H1 (cell line): ENCODE data around the gene RABL3. TPM values are rescaled to one million over a fixed set of nuclear protein-coding genes. Genes with fewer than 3 reads are reported as not detected.

ENCODE experiments used
- CTCF ChIA-PET: fragments of 300-600 bp; sonication (Branson Sonifier 250); formaldehyde crosslinking; loops from one replicate; lab custom pipeline; 2021; ENCODE audit not compliant: partially characterized antibody; lab: Charles Lee
- POLR2A ChIA-PET: fragments of 300-600 bp; sonication (Branson Sonifier 250); formaldehyde crosslinking; loops from one replicate; lab custom pipeline; 2021; ENCODE audit warnings: inconsistent platforms; ENCODE audit not compliant: partially characterized antibody; lab: Charles Lee
- DNase-seq, 2 experiments: peaks; one replicate each; pipeline versions ENCODE4 v3.0.0 to v3.0.0-alpha.2; 2010 to 2022; ENCODE audit warnings: low spot score in 2 of 2, low read depth in 1 of 2, mixed read lengths in 1 of 2
- FAIRE-seq: peaks from 2 replicates; lab custom pipeline; 2011; peaks lifted over from hg19 to GRCh38; lab: Jason Lieb, UNC
- H2AFZ ChIP-seq: 2 replicates; pipeline ENCODE4 v1.8.1; 2012; ENCODE audit warnings: low read length, inconsistent platforms
- H2AK5ac ChIP-seq: 2 replicates; pipeline ENCODE4 v1.6.1; 2013; ENCODE audit warnings: low read depth, low read length
- H2BK120ac ChIP-seq: replicated peaks from 2 replicates; pipeline ENCODE3; 2013; ENCODE audit warnings: low read depth, low read length, inconsistent platforms
- H2BK12ac ChIP-seq: 2 replicates; pipeline ENCODE4 v1.6.1; 2013; ENCODE audit warnings: low read depth, low read length
- H2BK15ac ChIP-seq: 2 replicates; pipeline ENCODE4 v1.6.1; 2013; ENCODE audit warnings: low read length
- H2BK20ac ChIP-seq: 2 replicates; pipeline ENCODE4 v1.6.1; 2013; ENCODE audit warnings: low read length
- H2BK5ac ChIP-seq: 2 replicates; pipeline ENCODE4 v1.6.1; 2013; ENCODE audit warnings: low read depth, low read length
- H3K14ac ChIP-seq: 2 replicates; pipeline ENCODE4 v1.6.1; 2013; ENCODE audit warnings: inconsistent platforms; ENCODE audit not compliant: insufficient read length
- H3K18ac ChIP-seq: 2 replicates; pipeline ENCODE4 v1.6.1; 2013; ENCODE audit warnings: low read length; ENCODE audit errors: extremely low read depth
- H3K23ac ChIP-seq: 2 replicates; pipeline ENCODE4 v1.6.1; 2013; ENCODE audit warnings: inconsistent platforms; ENCODE audit not compliant: insufficient read length
- H3K23me2 ChIP-seq: 2 replicates; pipeline ENCODE4 v1.6.1; 2013; ENCODE audit warnings: low read depth, low read length
- H3K27ac ChIP-seq: 2 replicates; pipeline ENCODE4 v1.6.1; 2011; ENCODE audit warnings: low read depth, low read length, inconsistent platforms
- H3K27me3 ChIP-seq, 4 experiments: replicated peaks in 1 of 4; 1 replicate in 1 of 4; 2 replicates in 3 of 4; pipeline versions ENCODE4 v1.6.1 to v1.8.1; 2011 to 2013; ENCODE audit warnings: low read length in 3 of 4, mild to moderate bottlenecking in 3 of 4, inconsistent platforms in 2 of 4, mixed read lengths in 2 of 4, moderate library complexity in 1 of 4; ENCODE audit not compliant: control insufficient read depth in 3 of 4, insufficient read depth in 3 of 4; ENCODE audit errors: extremely low read depth in 1 of 4
- H3K36me3 ChIP-seq, 4 experiments: 2 replicates each; pipeline versions ENCODE4 v1.6.1 to v1.8.1; 2011 to 2013; ENCODE audit warnings: mild to moderate bottlenecking in 4 of 4, low read length in 3 of 4, moderate library complexity in 2 of 4, control low read depth in 1 of 4, inconsistent platforms in 1 of 4; ENCODE audit not compliant: insufficient read depth in 4 of 4, control insufficient read depth in 2 of 4
- H3K4ac ChIP-seq: replicated peaks from 2 replicates; pipeline ENCODE3; 2013; ENCODE audit warnings: low read length, low read depth, mixed read lengths, inconsistent platforms; ENCODE audit not compliant: insufficient read length
- H3K4me1 ChIP-seq, 4 experiments: replicated peaks in 1 of 4; 1 replicate in 1 of 4; 2 replicates in 3 of 4; pipeline versions ENCODE4 v1.6.1 to v1.8.1; 2011 to 2013; ENCODE audit warnings: low read length in 3 of 4, inconsistent platforms in 2 of 4, mixed read lengths in 1 of 4; ENCODE audit not compliant: insufficient read depth in 4 of 4, control insufficient read depth in 3 of 4
- H3K4me2 ChIP-seq, 2 experiments: 2 replicates each; pipeline versions ENCODE4 v1.6.1 to v1.8.1; 2011 to 2013; ENCODE audit warnings: low read depth in 2 of 2, low read length in 2 of 2, control low read depth in 1 of 2, inconsistent platforms in 1 of 2, mild to moderate bottlenecking in 1 of 2; ENCODE audit not compliant: insufficient read depth in 1 of 2
- H3K4me3 ChIP-seq, 4 experiments: fragments of 200-600, 300-600 bp in 1 of 4; sonication (generic), shearing (Covaris generic), sonication (Bioruptor Twin) in 1 of 4; 2 replicates each; pipeline versions ENCODE4 v1.5.1 to v1.8.1; 2011 to 2016; ENCODE audit warnings: low read length in 4 of 4, low read depth in 3 of 4, control low read depth in 2 of 4, inconsistent platforms in 2 of 4, mild to moderate bottlenecking in 2 of 4, mixed read lengths in 1 of 4, moderate library complexity in 1 of 4; ENCODE audit not compliant: insufficient read depth in 2 of 4; ENCODE audit errors: extremely low read depth in 1 of 4
- H3K56ac ChIP-seq: replicated peaks from 2 replicates; pipeline ENCODE3; 2013; ENCODE audit warnings: low read depth, mild to moderate bottlenecking, mixed read lengths, low read length, inconsistent platforms; ENCODE audit not compliant: insufficient read length
- H3K79me1 ChIP-seq: 2 replicates; pipeline ENCODE4 v1.6.1; 2013; ENCODE audit warnings: low read depth, low read length, control low read depth
- H3K79me2 ChIP-seq, 2 experiments: 2 replicates each; pipeline versions ENCODE4 v1.6.1 to v1.8.1; 2012 to 2013; ENCODE audit warnings: low read length in 2 of 2, mild to moderate bottlenecking in 2 of 2, inconsistent platforms in 1 of 2; ENCODE audit not compliant: insufficient read depth in 2 of 2, control insufficient read depth in 1 of 2
- H3K9ac ChIP-seq, 4 experiments: replicated peaks in 1 of 4; 1 replicate in 1 of 4; 2 replicates in 3 of 4; pipeline versions ENCODE4 v1.6.1 to v1.8.1; 2011 to 2013; ENCODE audit warnings: low read depth in 3 of 4, low read length in 3 of 4, control low read depth in 2 of 4, mild to moderate bottlenecking in 2 of 4, moderate library complexity in 2 of 4, inconsistent platforms in 1 of 4; ENCODE audit errors: extremely low read depth in 1 of 4
- H3K9me3 ChIP-seq, 2 experiments: 2 replicates each; pipeline versions ENCODE4 v1.6.1 to v1.8.1; 2012 to 2013; ENCODE audit warnings: mild to moderate bottlenecking in 2 of 2, moderate library complexity in 2 of 2, control low read depth in 1 of 2, inconsistent platforms in 1 of 2, low read depth in 1 of 2, low read length in 1 of 2, mixed read lengths in 1 of 2; ENCODE audit not compliant: insufficient read depth in 2 of 2
- H4K20me1 ChIP-seq, 2 experiments: replicated peaks in 1 of 2; 2 replicates each; pipeline versions ENCODE3 to v1.8.1; 2011 to 2013; ENCODE audit warnings: inconsistent platforms in 2 of 2, low read length in 2 of 2, mild to moderate bottlenecking in 1 of 2; ENCODE audit not compliant: insufficient read depth in 2 of 2, control insufficient read depth in 1 of 2
- H4K5ac ChIP-seq: 2 replicates; pipeline ENCODE4 v1.6.1; 2013; ENCODE audit warnings: low read length, low read depth, mixed read lengths, inconsistent platforms; ENCODE audit not compliant: insufficient read length
- H4K8ac ChIP-seq: 2 replicates; pipeline ENCODE4 v1.8.0; 2013; ENCODE audit warnings: mild to moderate bottlenecking, moderate library complexity, low read length, inconsistent platforms; ENCODE audit not compliant: insufficient read depth; ENCODE audit errors: extremely low read depth
- H4K91ac ChIP-seq: replicated peaks from 2 replicates; pipeline ENCODE3; 2013; ENCODE audit warnings: low read length, mixed read lengths, inconsistent platforms; ENCODE audit not compliant: insufficient read length
- ASH2L ChIP-seq: fragments of 200-600, 300-600 bp; sonication (generic); IDR thresholded peaks from one replicate; pipeline ENCODE4 v1.7.1; 2017; ENCODE audit warnings: low read length
- BACH1 ChIP-seq: IDR thresholded peaks from 2 replicates; pipeline ENCODE4 v1.6.1; 2012; ENCODE audit warnings: low read length, improper control_type of control experiment
- BCL11A ChIP-seq, 2 experiments: IDR thresholded peaks; one replicate each; pipeline ENCODE4 v1.6.1; 2011; ENCODE audit warnings: low read depth in 2 of 2, low read length in 2 of 2, mild to moderate bottlenecking in 2 of 2
- CBX5 ChIP-seq: fragments of 300-800, 300-1000 bp; sonication (generic); IDR thresholded peaks from 2 replicates; pipeline ENCODE4 v1.7.1; 2016; ENCODE audit warnings: antibody characterized with exemption, low read length, low read depth
- CTBP2 ChIP-seq: IDR thresholded peaks from 2 replicates; pipeline ENCODE4 v1.7.0; 2011; ENCODE audit warnings: borderline replicate concordance, mild to moderate bottlenecking, moderate library complexity, mixed read lengths, low read length; ENCODE audit not compliant: insufficient read depth, insufficient read length
- KDM1A ChIP-seq: fragments of 200-600, 300-600 bp; sonication (generic); IDR thresholded peaks from 2 replicates; pipeline ENCODE4 v1.7.1; 2016; ENCODE audit warnings: mild to moderate bottlenecking, low read length, borderline replicate concordance
- SP1 ChIP-seq: IDR thresholded peaks from 2 replicates; pipeline ENCODE4 v1.6.1; 2011; ENCODE audit warnings: low read depth, low read length
- SP2 ChIP-seq: IDR thresholded peaks from 2 replicates; pipeline ENCODE4 v1.6.1; 2012; ENCODE audit warnings: mild to moderate bottlenecking, low read length, inconsistent platforms
- WGBS, 2 experiments: shearing (Covaris generic) in 1 of 2; methylation state at CpG; one replicate each; pipeline versions ENCODE4 v1.1.6 to v1.1.7; 2013 to 2015; ENCODE audit warnings: low lambda C conversion rate in 2 of 2, mixed read lengths in 2 of 2, inconsistent platforms in 1 of 2, low coverage in 1 of 2, missing lambda C conversion rate in 1 of 2; ENCODE audit not compliant: insufficient replicate concordance in 2 of 2, insufficient coverage in 1 of 2, insufficient read length in 1 of 2; ENCODE audit errors: extremely low coverage in 1 of 2, missing lambda C conversion rate in 1 of 2; 5-methylcytosine and 5-hydroxymethylcytosine counted together
- polyA plus RNA-seq, 7 experiments: library from polyadenylated mRNA; depleted of rRNA in 3 of 7; stranded (reverse) in 5 of 7; unstranded in 2 of 7; fragments of >200 nt in 5 of 7; fragments of 200-250 nt in 2 of 7; gene quantifications; 1 replicate in 5 of 7; 2 replicates in 1 of 7; 4 replicates in 1 of 7; pipeline versions ENCODE4 v1.2.1 to v1.2.3, GENCODE V29; 2011 to 2013; ENCODE audit warnings: missing spikeins in 2 of 7, mixed read lengths in 2 of 7
- total RNA-seq: library from RNA; stranded (reverse); fragmentation: NEBNext Ultra II Directional; extraction: Animal tissue kit (Norgen Biotek cat#: 25700); gene quantifications from 2 replicates; pipeline ENCODE4 v1.2.1, GENCODE V29; 2021
- TF ChIP-seq, protein P1 (sequence below), 3 experiments: IDR thresholded peaks; 1 replicate in 2 of 3; 2 replicates in 1 of 3; pipeline versions ENCODE4 v1.5.1 to v1.6.1; 2011; ENCODE audit warnings: low read length in 3 of 3, mild to moderate bottlenecking in 3 of 3, inconsistent platforms in 2 of 3, low read depth in 1 of 3, moderate library complexity in 1 of 3; ENCODE audit not compliant: insufficient read depth in 1 of 3; ENCODE audit errors: control extremely low read depth in 1 of 3
- TF ChIP-seq, protein P2 (sequence below): IDR thresholded peaks from 2 replicates; pipeline ENCODE4 v1.6.1; 2011; ENCODE audit warnings: low read length, improper control_type of control experiment

Gene RABL3
- total and polyA plus RNA-seq, 2 of the 8 experiments (the other 6 are each of a cell fraction or from before 2014, with no cell fraction given), result 4.4 to 19.2 TPM

DNA sequence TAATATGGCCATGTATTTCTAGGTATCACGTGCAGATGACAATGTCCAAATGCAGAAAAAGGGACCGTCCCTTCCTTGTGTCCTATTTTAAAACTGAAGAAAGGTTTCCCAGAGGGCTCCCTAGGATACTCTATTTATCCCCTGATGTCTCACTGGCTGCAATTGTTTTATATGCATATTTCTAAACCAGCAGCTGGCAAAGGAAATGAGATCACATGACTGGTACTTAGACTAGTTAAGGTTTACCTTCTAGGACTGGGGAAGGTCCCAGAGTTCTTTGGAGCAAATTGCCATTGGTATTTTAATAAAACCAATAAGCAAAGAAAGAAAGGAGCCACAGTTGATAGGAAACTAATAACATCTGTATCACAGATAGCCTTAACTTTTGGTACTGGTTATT is 29.8 kb upstream of the RABL3 start:
- Histone ChIP-seq H4K91ac (no peak overlapping the region), H3K79me2 (peaks cover 0 to 53% of the 10 kb centered on the region in 2 experiments; a peak in 2 of 4 replicates), H3K27ac (no peak overlapping the region), H4K5ac (no peak overlapping the region), H3K23me2 (no peaks in the 10 kb centered on the region), H3K27me3 (no peaks in the 10 kb centered on the region), H4K20me1 (peaks cover 0 to 3% of the 10 kb centered on the region in 2 experiments), H3K14ac (no peak overlapping the region), H3K4ac (no peak overlapping the region), H2BK120ac (no peak overlapping the region), H2AK5ac (no peak overlapping the region), H3K9ac (no peak overlapping the region), H2BK15ac (no peak overlapping the region), H3K79me1 (peaks cover 2% of the 10 kb centered on the region; the same call in 1 of the 2 replicates), H2BK12ac (no peak overlapping the region), H3K23ac (no peak overlapping the region), H4K8ac (no peak overlapping the region), H3K4me2 (peak overlapping the region in 1 of 2 experiments; percentile 5; a peak in 1 of 4 replicates), H2BK20ac (no peak overlapping the region), H3K4me1 (peaks cover 0 to 9% (median 0%) of the 10 kb centered on the region in 4 experiments; a peak in 3 of 7 replicates), H3K9me3 (no peaks in the 10 kb centered on the region), H3K36me3 (peaks cover 0 to 29% (median 10%) of the 10 kb centered on the region in 4 experiments; a peak in 4 of 8 replicates), H3K18ac (no peak overlapping the region), H3K56ac (no peak overlapping the region), H3K4me3 (no peak overlapping the region), H2BK5ac (no peak overlapping the region), H2AFZ (no peak overlapping the region)
- FAIRE-seq (no peak), DNase-seq (no peak)
- ChIA-PET CTCF (interaction anchor here (0.7 to 2.8 kb wide), 4 partner anchors 8 to 211 kb away, joined by 3 to 7 read pairs (median 3); no protein-coding TSS in a partner anchor), POLR2A (interaction anchor here (1.1 kb wide), 1 partner anchor 35 kb away, joined by 4 read pairs; no protein-coding TSS in a partner anchor)
- WGBS, 2 experiments, result 64% methylated on average over 2 of the region's 2 CpGs; no CpG with 5 or more reads in 1 of the 2 experiments
- no peak for TF ChIP-seq CBX5
- TF ChIP-seq SP2, result no peak
- TF ChIP-seq SP1, result no peak
- no peak for TF ChIP-seq ASH2L
- no peak for TF ChIP-seq BCL11A (IDR thresholded peaks at IDR 0.05; ENCODE audit: low read depth in 2 of 2, low read length in 2 of 2)
- no peak for TF ChIP-seq KDM1A
- TF ChIP-seq CTBP2, result no peak
- TF ChIP-seq, protein P1, sequence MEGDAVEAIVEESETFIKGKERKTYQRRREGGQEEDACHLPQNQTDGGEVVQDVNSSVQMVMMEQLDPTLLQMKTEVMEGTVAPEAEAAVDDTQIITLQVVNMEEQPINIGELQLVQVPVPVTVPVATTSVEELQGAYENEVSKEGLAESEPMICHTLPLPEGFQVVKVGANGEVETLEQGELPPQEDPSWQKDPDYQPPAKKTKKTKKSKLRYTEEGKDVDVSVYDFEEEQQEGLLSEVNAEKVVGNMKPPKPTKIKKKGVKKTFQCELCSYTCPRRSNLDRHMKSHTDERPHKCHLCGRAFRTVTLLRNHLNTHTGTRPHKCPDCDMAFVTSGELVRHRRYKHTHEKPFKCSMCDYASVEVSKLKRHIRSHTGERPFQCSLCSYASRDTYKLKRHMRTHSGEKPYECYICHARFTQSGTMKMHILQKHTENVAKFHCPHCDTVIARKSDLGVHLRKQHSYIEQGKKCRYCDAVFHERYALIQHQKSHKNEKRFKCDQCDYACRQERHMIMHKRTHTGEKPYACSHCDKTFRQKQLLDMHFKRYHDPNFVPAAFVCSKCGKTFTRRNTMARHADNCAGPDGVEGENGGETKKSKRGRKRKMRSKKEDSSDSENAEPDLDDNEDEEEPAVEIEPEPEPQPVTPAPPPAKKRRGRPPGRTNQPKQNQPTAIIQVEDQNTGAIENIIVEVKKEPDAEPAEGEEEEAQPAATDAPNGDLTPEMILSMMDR (IDR thresholded peaks at IDR 0.05; ENCODE audit: control extremely low read depth in 1 of 3, insufficient read depth in 1 of 3, low read depth in 1 of 3, low read length in 3 of 3), result no peak
- TF ChIP-seq, protein P2, sequence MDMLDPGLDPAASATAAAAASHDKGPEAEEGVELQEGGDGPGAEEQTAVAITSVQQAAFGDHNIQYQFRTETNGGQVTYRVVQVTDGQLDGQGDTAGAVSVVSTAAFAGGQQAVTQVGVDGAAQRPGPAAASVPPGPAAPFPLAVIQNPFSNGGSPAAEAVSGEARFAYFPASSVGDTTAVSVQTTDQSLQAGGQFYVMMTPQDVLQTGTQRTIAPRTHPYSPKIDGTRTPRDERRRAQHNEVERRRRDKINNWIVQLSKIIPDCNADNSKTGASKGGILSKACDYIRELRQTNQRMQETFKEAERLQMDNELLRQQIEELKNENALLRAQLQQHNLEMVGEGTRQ, result no peak
- no peak for TF ChIP-seq BACH1
